ENCODE measurements around the gene NCKAP5. TPM values are rescaled to one million over a fixed set of nuclear protein-coding genes. Genes with fewer than 3 reads are reported as not detected.

Gene NCKAP5
- total and polyA plus RNA-seq, 2 donors (not counting 1 experiment from before 2014, with no cell fraction given), result not detected

GRCh38 chr2:133080822-133081221, 487.4 kb downstream of the NCKAP5 start:
- intact Hi-C loops (cut with micrococcal nuclease), result no loop called here
- no peaks in the 10 kb centered on the region for H3K9me3 ChIP-seq (ENCODE audit: control extremely low read depth in 1 of 3, control insufficient read depth in 2 of 3, insufficient read depth in 1 of 3, low read length in 2 of 3)
- no peak overlapping the region for H3K4me2 ChIP-seq (replicated peaks; ENCODE audit: low read depth, low read length, poor library complexity, severe bottlenecking)
- Mint-ChIP-seq H3K4me1 (no peaks in the 10 kb centered on the region), H3K9me3 (ENCODE audit: insufficient read depth) (no peaks in the 10 kb centered on the region), H3K4me3 (no peak overlapping the region), H3K27me3 (no peaks in the 10 kb centered on the region), H3K27ac (no peak overlapping the region)
- no peak overlapping the region for H3K27ac ChIP-seq (ENCODE audit: low read length in 2 of 2)
- ATAC-seq (ENCODE audit: low read depth) (no peak), DNase-seq (no peak)
- H3K79me2 ChIP-seq (ENCODE audit: control insufficient read depth, insufficient read depth, low read length), result no peaks in the 10 kb centered on the region
- no peak overlapping the region for H3K4me3 ChIP-seq (ENCODE audit: control extremely low read depth in 1 of 5, extremely low read depth in 1 of 5, insufficient read depth in 1 of 5, low read depth in 2 of 5, low read length in 4 of 5)
- ChIA-PET POLR2A (no interaction called here), CTCF (no interaction called here)
- H2AFZ ChIP-seq (ENCODE audit: insufficient read depth, low read depth, low read length, poor library complexity, severe bottlenecking), result no peak overlapping the region
- TF ChIP-seq EZH2 (IDR thresholded peaks at IDR 0.05; ENCODE audit: borderline replicate concordance, insufficient read depth, low read depth, low read length, poor library complexity, severe bottlenecking) (no peak), CTCF (IDR thresholded peaks at IDR 0.05) (no peak)
- WGBS (ENCODE audit: insufficient coverage), result no CpG with 5 or more reads among the region's 2 CpGs
- H3K27me3 ChIP-seq (replicated peaks in 1 of 4; ENCODE audit: control extremely low read depth in 1 of 4, control insufficient read depth in 3 of 4, insufficient read depth in 4 of 4, low read length in 3 of 4), result no peaks in the 10 kb centered on the region
- no peaks in the 10 kb centered on the region for H3K36me3 ChIP-seq (replicated peaks in 1 of 2; ENCODE audit: control extremely low read depth in 1 of 2, control insufficient read depth in 1 of 2, extremely low read depth in 1 of 2, insufficient read depth in 2 of 2, low read length in 1 of 2)
- H4K20me1 ChIP-seq (ENCODE audit: control insufficient read depth, insufficient read depth, low read length, poor library complexity, severe bottlenecking), result no peaks in the 10 kb centered on the region
- no peak overlapping the region for H3K9ac ChIP-seq (ENCODE audit: low read length)
- no peaks in the 10 kb centered on the region for H3K4me1 ChIP-seq (ENCODE audit: control insufficient read depth in 2 of 2, insufficient read depth in 2 of 2, low read length in 2 of 2)

DNA sequence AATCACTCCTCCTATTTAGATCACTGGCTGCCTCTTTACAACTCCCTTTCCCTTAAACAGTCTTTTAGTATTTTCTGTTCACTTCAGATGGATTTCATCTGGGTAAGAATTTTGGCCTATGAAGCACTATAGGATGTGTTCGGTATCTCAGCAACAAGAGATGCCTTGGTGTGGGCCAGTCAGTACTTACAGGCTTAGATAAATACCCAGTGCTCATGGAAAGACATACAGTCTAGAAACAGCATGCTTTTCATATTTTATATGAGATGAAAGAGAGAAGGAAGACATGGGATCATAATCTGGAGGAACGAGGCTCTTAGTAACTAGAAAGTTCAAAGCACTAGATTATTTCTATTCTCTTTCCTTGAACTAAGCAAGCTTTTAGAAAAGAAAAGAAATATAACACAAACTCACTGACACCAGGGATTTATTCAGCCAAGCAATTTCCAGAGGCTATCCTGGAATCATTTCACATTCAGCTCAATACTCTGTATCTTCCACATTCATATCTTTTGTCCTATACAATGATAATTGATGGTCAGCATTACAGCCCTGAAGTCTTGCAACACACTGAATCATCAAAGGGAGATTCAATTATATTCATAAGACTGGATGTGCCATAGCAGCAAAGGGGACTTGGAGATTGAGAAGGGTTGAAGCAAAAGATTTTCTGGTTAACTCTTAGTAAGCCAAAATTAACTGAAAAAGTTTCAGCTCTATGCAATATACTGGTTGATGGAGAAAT, 489.4 kb downstream of the NCKAP5 start:
- Histone ChIP-seq H3K27me3 (replicated peaks in 1 of 4; ENCODE audit: control extremely low read depth in 1 of 4, control insufficient read depth in 3 of 4, insufficient read depth in 4 of 4, low read length in 3 of 4) (no peaks in the 10 kb centered on the region), H3K9ac (ENCODE audit: low read length) (no peak overlapping the region), H3K4me1 (ENCODE audit: control insufficient read depth in 2 of 2, insufficient read depth in 2 of 2, low read length in 2 of 2) (no peaks in the 10 kb centered on the region), H2AFZ (ENCODE audit: insufficient read depth, low read depth, low read length, poor library complexity, severe bottlenecking) (no peak overlapping the region), H3K79me2 (ENCODE audit: control insufficient read depth, insufficient read depth, low read length) (no peaks in the 10 kb centered on the region), H3K27ac (ENCODE audit: low read length in 2 of 2) (no peak overlapping the region), H3K36me3 (replicated peaks in 1 of 2; ENCODE audit: control extremely low read depth in 1 of 2, control insufficient read depth in 1 of 2, extremely low read depth in 1 of 2, insufficient read depth in 2 of 2, low read length in 1 of 2) (no peaks in the 10 kb centered on the region), H4K20me1 (ENCODE audit: control insufficient read depth, insufficient read depth, low read length, poor library complexity, severe bottlenecking) (no peaks in the 10 kb centered on the region), H3K9me3 (ENCODE audit: control extremely low read depth in 1 of 3, control insufficient read depth in 2 of 3, insufficient read depth in 1 of 3, low read length in 2 of 3) (no peaks in the 10 kb centered on the region), H3K4me3 (ENCODE audit: control extremely low read depth in 1 of 5, extremely low read depth in 1 of 5, insufficient read depth in 1 of 5, low read depth in 2 of 5, low read length in 4 of 5) (no peak overlapping the region), H3K4me2 (replicated peaks; ENCODE audit: low read depth, low read length, poor library complexity, severe bottlenecking) (no peak overlapping the region)
- 100% methylated on average over 1 of the region's 2 CpGs for WGBS (ENCODE audit: insufficient coverage)
- Mint-ChIP-seq H3K27me3 (no peaks in the 10 kb centered on the region), H3K4me3 (no peak overlapping the region), H3K4me1 (no peaks in the 10 kb centered on the region), H3K9me3 (ENCODE audit: insufficient read depth) (no peaks in the 10 kb centered on the region), H3K27ac (no peak overlapping the region)
- DNase-seq, result no peak
- no peak for TF ChIP-seq CTCF (IDR thresholded peaks at IDR 0.05)
- TF ChIP-seq EZH2 (IDR thresholded peaks at IDR 0.05; ENCODE audit: borderline replicate concordance, insufficient read depth, low read depth, low read length, poor library complexity, severe bottlenecking), result no peak
- no peak for ATAC-seq (ENCODE audit: low read depth)
- CTCF ChIA-PET, result no interaction called here
- intact Hi-C loops (cut with micrococcal nuclease), result no loop called here
- POLR2A ChIA-PET, result no interaction called here
